SKM-1 treated with dmso at 0.1 percent for 144 hours (cell line): ENCODE measurements around the gene TP53BP2.

Source experiments
- DNase-seq: peaks from one replicate; lab custom pipeline; 2025; ENCODE audit not compliant: unreplicated experiment; lab: John Stamatoyannopoulos, UW

The TP53BP2 gene

DNA sequence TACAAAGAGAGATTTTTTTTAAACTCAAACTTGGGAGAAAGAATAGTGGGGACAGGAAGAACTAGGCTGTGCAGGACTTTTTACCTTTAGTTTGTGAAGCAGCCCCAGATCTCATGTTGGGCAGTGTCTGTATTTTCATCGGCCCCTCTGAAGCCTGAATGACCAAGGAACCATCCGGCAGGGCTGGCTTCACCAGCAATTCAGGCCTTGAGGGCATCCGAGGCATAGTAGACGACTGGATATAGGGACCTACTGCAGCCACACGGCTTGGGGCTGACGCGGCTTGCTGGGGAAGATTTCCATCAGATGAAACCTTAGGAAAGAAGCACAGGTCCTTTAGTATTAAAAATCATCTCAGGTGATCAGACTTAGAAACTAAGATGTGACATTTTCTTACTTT lies 43.7 kb downstream of the TP53BP2 start:
- no peak for DNase-seq

DNA sequence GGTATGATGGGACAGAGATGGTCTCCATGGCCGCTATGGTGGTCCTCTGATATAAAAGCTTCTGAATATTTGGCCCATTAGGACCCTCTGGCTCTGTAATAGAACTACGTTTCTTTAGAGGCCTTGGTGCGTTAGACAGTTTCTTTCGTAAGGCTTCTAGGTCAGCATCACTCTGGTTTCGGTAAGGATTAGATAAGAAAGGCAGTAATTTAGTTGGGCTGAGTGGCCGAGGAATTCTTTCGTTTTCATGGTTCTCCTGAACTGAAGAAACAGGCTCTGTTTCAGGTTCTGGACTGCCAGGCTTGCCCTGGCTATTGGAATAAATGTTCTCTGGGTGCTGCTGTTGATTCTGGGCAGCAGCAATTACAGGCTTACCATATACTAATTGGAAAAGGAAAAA lies 49.5 kb downstream of the TP53BP2 start:
- no peak for DNase-seq

DNA sequence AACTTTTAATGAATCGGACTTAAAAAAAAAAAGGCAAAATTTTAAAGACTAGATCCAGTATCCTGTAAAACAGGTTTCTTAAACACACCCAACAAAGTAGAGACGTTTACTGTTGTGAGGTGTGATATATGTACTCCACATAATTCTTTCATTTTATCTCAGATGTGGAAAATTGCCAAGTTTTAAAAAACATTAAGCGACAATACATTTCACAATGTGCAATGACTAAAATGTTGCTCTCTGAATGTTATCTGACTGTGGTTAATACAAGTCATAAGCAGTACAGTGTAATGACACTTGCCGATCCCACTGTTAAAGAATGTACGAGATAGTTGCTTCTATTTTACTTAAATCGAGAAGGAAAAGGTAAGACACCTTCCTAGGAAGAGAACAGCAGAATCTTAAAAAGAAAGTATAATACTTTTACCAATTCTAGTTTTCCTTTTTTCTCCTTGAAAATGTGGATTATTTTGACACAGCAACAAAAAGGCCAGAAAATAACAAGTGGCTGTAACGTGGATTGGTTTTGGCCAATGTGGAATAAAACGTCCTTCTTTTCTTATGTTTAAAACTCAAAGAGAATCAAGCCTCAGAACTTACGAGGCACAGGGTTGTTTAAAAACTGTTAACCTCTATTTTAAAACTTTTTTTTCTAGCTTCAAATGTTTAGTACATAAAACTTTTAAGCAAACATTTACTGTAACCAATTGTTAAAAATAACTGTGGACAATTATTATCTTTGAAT lies 51.4 kb downstream of the TP53BP2 start:
- DNase-seq: no peak

DNA sequence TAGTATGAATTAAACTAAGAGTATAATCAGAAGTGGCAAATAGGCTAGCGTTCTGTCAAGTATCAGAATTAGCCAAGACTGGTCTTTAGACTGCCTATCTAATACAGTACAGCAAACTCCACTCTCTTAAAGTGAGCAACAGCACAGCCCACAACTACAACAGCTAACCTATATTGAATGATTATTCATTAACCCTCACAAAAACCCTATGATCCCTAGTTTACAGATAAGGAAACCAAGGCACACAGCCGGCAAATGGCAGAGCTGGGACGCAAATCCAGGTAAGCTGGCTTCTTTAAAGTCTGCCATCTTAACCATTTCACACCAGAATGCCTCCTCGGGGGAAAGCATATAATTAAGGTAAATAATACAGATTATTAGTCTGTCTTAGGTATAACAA lies 52.0 kb downstream of the TP53BP2 start:
- DNase-seq: no peak

DNA sequence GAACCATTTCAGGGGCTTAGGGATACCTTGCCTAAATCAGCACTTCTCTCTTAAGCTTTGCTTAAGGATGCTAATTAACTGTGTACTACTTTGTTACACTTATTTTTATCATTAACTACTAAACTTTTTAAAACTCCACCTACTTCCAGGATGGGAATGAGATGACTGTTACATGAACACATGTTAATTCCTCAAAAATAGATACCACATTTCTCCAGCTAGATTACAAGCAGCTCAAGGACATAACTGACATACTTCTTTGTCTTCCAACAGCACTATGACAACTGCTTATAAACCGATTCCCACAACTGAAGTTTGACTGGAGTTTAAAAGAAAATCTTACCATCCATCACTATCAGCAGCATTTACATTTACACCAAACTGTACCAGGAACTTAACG lies 53.7 kb downstream of the TP53BP2 start:
- no peak for DNase-seq

DNA sequence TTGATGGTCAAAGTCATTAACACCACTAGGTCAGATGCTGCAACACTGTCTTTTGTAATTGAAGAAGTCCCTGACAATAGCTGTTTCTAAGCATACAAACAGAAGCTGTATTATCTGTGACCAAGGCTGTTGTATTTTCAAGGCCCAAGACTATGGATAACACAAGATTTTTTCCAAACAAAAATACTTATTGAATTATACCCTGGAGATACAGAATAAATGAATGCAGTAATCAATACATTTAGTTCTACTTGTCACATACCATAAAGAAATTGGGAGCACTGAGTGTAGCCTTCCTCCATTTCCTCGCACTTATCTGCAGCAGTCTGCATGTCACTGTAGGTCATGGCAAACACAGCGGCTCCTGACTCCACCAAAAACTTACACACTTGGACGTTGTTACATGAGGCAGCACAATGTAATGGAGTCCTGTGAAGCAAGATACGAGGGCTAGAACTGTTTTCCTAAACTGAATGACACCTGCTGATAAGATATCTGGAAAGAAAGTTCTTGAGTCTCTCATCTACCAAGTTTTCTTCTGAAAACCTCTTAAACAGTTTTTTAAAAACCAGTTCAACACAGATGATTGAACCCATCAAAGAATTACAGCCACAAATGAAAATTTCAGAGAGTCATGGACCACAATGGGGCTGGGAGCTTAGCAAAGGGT lies 56.9 kb downstream of the TP53BP2 start:
- DNase-seq: no peak

DNA sequence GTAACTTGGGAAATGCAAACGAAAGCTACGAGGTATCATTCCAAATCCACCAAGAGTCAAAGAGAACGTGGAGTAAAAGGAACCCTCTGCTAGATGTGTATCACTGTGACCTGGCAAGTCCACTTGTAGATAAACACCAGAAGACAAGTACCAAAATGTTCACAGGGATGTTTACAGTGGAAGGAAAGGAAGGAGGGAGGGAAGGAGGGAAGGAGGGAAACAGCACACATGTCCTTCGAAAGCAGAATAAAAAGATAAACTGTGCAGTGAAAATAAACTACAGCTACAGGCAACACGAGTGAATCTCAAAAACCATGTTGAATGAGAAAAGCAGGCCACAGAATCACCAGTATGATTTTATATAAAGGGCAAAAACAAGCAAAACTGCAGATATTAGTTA lies 59.9 kb downstream of the TP53BP2 start:
- DNase-seq: no peak

DNA sequence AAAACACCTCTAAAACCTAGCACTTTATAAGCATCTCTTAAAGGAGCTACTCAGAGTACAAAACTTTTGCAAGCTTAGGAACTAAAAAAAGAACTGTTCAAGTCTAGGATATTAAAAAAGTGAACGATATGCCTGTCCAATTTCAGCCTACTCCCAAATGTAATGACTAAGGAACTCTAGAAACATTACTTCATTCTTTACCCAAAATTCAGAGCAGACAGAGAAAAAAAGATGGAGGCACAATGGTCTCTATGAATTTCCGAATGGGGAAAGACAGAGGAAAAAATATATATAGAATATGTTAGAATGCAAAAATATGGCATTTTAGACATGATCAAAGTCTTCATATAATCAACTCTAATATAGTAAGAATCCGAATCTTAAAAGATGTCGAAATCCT lies 61.2 kb downstream of the TP53BP2 start:
- DNase-seq: no peak

DNA sequence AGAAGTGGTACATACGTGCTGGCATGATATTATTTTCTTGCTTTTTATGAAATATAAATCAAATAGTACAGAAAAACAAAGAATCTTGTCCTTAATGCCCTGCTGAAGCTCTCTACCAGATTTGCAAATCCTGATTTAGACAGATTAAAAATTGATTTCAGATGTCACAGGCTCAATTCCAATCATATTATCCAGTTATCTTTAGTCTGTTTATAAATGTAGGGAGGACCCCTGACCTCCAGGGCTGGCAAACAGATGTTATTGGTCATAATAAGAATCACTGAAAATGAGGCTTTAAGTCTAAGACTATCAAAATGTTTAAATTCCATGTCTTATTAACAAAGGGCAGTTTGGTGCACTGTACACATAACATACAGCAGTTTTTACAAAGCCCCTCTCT lies 62.1 kb downstream of the TP53BP2 start:
- no peak for DNase-seq

DNA sequence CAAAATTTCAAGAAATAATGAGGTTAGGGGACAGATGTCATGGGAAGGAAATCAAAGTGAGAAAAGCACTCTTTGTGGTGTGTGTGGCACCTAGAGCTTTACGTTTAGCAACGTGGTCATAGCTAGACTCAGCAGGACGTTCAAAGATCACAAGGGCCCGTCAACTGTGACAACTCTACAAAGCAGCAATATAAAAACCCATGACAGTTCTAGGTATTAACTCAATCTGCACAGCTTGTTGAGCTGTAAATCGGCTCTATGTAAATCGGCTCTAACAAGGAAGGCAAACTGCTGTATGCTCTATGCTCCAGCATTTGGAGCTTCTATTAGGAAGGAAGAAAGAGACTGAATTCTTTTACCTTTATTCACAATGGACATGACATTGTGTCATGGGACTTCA lies 64.8 kb downstream of the TP53BP2 start:
- DNase-seq: no peak

DNA sequence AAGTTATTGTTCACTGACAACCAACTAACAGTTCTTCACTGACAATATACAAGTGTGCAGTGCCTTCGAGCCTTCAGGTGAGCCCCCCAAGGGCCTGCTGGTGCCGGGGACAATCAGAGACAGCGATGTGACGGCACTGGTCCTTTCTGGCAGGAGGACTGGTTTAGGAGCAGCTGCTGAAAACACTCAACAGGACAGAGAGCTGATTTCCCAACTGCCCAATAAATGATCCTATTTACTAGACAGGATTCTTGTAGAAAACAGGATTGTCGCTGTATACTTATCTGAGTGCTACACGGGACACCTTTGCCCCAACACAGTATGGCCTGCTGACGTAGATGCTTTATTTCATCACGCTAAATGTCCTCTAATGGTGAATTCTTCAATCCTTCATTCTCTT lies 65.4 kb downstream of the TP53BP2 start:
- no peak for DNase-seq

DNA sequence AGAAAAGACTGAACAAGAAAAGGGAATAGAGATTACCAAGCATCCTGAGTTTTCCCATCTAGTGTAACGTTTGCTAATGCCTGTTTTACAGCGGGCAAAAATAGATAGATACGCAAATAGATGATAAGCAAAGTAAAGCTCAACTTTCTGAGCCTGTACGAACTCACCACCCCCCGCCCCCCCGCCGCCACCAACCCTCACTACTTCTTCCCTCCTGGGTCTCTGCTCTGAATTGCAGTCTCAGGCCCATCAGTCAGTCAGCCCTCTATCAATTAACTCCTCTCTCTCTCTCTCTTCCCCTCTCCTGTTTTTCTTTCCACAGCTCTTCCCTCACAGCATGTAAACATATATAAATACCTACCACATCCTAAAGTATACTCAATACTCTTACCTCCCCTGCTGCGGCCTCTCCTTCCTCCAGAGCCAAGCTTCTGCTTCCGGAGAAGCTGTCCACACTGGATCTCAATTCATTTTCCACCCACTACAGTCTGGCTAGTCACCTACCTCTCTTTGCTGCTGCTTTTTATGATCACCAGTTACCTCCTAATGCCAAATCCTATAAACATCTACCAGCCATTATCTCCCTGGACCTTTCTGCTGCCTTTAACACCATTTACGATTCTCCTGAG lies 68.8 kb downstream of the TP53BP2 start:
- DNase-seq: no peak

DNA sequence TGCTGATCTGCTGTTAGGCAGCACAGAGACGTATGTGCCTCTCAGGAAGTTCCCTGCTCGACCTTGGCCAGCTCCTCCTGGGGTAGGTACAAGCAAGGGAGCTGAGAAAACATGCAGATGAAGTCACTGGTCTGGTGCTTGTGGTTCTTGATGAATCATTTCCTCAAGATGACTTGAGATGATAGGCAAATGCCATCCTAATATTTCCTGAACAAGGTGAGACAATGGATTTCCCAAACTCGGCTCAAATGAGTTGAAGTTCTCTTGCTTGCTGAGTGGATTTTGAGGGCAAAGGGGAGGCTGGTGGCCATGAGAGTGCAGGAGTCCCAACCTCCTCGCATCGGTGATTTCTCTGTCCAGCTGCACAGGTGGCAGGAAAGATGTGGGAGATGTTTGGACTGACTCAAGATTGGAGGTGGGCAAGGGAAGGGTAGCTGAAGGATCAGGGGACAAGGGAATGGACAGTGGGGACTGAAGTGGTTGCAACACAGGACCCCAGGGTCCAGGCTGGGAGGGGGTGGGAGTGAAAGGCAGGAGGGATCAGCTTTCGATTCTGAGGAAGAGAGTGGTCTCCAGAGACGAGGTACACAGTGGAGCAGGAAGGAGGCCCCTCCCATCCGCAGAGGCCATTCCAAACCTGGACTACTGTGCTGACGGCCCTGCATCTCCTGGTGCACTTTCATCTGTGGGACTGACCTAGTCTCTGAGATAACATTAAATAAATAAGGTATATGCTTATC lies 69.5 kb downstream of the TP53BP2 start:
- DNase-seq: no peak

DNA sequence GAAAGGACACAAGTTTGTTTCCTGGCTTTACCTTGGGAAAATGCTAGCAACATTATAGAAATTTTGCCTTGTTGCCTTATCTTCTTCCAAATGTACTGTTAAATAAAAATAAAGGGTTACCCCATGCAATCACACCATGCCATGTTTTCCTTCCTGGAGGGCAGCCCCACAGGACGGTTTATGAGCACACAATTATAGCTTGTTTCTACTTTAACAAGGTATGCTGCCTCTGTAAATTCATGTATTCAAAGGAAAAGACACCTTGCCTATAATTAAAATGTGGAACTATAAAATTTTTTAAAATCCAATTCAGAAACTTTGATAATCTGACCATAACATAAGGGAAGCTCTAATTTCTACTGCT lies 70.1 kb downstream of the TP53BP2 start:
- no peak for DNase-seq

DNA sequence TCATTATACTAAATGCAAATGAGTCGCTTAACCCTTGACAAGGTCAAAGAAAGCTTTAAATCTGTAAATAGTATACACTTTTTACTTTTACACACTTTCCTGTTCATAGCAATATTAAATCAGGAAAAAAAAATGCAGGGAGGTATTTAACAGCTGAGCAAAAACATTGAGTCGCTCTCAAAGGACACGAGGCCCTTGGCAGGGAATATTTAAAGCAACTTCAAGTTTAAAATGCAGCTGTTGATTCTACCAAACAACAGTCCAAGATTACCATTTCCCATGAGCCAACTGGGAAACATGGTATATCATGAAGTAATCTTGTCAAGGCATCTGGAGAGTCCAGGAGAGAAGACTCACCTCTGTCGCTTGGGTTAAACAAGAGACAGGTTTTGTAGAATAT lies 70.7 kb downstream of the TP53BP2 start:
- DNase-seq: no peak

DNA sequence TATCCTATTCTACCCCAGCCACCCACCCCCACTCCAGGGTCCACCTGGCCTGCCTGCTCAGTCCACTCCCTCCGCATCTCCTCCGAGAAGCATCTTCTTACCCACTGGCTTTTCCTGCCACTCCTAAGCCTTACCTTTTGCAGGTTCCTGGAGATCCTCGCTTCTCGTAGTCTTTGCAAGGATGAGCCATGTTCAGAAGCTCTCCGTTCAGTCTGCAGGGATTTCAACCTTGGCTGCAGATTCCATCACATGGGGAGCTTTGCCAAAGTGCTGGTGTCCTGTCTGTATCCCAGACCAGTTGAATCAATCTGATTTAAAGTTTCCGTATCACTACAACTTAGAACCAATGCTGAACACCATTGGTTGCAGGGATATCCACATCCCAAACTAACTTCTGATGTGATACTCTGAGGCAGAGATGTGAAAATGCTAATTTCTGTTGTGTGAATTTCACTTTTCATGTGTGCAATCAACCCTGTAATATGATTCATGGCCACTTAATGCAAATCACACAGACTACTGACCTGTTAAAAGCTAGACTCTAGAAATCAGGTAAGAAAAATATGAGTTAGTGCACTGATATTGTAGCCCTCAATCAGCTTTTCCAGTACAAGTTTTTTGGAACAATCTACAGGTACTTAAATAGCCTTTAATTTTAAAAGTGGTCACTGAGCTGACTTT lies 71.5 kb downstream of the TP53BP2 start:
- DNase-seq: no peak

DNA sequence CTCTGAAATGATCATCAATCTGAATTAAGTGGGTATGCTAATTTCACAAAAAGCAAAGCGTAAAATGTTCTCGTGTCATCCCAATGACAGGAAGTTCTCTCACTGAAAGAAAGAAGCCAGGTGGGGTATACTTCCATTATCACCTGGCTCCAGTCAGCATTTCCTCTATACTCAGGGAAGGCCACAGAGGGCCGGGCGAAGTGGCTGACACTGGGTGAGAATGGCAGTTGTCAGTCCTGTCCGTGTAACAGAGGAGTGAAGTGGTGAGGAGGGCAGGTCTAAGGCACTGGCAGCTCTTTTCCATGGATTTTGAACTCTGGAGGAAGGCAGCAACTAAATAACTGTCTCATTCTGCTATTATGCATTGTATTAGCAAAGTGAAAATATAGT lies 73.0 kb downstream of the TP53BP2 start:
- no peak for DNase-seq

DNA sequence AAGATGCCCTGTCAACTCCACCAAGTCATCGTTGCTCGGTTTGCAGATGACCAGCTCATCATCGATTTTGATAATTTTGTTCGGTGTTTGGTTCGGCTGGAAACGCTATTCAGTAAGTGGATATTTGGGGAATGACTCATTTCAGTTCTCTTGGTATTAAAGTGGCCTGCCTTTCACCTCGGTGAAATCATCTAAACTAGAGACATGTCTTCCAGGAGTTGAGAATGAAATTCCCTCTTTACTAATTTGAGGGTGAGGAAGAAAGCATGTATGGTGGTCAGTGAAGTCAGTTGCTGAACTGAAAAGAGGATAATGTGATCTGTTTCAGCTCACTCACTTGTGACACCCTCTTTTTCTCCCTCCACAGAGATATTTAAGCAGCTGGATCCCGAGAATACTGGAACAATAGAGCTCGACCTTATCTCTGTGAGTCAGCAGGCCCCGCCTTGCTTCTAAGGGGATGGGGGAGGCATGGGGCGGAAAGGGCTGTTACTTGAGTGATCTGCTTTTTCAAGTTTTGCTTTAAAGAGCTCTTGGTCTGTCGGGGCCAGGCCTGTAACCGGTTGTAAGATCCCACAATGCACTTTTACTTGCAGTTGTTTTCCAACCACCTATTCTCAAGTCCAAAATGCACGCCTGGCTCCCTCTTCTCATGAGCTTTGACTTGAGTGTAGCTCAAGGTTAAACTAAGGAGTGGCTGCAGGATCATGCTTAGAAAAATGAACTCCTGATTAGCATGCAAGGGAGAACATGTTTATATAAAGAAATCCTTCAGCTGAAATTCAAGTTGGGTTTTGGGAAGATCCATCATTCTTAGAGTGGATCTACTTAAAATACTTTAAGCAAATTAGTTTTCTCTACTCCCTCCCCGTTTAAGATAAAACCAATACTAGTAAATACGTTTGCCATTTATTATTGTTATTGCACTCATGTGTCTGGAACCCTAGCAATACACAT lies 73.7 kb downstream of the TP53BP2 start:
- DNase-seq: no peak

DNA sequence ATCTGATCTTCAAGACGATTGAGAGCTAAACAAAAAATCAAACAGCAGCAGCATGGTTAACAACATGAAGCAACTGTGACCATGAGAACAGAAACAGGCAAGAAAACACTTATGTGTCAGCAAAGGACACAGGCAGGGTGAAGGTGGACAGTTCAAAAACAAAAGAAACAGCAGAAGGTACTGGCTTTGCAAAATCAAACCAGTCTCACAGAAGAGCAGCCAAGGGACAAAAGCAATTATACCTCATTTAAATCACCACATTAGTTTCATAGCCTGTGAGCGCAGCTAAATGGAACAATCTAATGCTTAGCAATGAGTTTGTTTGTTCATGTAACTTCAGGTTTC lies 74.3 kb downstream of the TP53BP2 start:
- no peak for DNase-seq

DNA sequence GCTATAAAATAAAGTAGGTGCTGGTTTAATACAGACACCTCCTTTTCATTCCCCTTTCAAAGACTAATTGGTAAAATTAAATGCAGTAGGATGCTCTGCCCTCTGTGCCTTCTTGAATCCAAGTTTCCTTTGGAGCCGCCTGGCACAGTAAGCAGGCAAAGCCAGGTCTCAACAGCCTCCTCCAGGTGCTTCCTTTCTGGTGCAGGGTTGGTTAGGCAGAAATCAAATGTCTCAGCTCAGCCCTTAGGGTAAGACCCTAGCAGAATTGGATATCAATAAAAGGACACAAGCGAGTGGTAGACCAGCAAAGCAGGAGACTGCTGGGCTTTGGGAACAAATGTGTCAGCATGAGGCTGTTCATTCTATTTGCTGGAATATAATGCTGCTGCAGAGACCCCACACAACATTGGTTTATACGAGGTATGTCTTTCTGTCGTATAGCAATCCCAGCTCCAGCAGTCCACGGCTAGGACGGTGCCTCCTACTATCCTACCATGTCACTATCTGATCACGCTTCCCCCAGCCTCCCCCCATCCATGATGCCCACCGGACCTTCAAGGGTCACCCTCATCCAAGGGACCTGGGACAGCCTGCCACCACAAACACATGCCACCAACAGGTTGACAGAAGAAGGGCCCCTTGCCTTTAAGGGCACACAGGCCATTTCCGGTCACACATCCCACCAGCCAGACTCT lies 75.0 kb downstream of the TP53BP2 start:
- no peak for DNase-seq
